ENCODE data around the gene ZNF492. TPM values are rescaled to one million over a fixed set of nuclear protein-coding genes. Genes with fewer than 3 reads are reported as not detected.
"Not testable (repeated sequence)": the region's sequence is repeated elsewhere in the genome, so short reads cannot be mapped to it uniquely, and the experiment has no call there.

ZNF492 gene
- total RNA-seq (not detected in 2 replicates), polyA plus RNA-seq (not detected in 2 replicates), polyA minus RNA-seq (0.04 TPM in 1 of 2 replicates, not detected in the other), Bru-seq, nascent RNA (percentile 28 among the genes with signal in this experiment), BruChase-seq, experiment 1, labeled RNA remaining after a 6-hour chase (percentile 12 among the genes with signal in this experiment), BruChase-seq, experiment 2, labeled RNA remaining after a 2-hour chase (percentile 15 among the genes with signal in this experiment)
- not detected in 2 replicates for polyA plus RNA-seq (2011; cell fraction: cytosol; rRNA removed)
- not detected in 2 replicates for polyA plus RNA-seq (2011; cell fraction: nucleus; rRNA removed)
- not detected in 2 replicates for polyA plus RNA-seq (2012)
- polyA minus RNA-seq (2011; cell fraction: cytosol; rRNA and poly(A)+ RNA removed), result not detected
- not detected in 2 replicates for polyA minus RNA-seq (2011; cell fraction: nucleus; rRNA and poly(A)+ RNA removed)
- long read RNA-seq, result 0 reads

GRCh38 chr19:22633706-22634449, at the start of gene ZNF492:
Gene ZNF492 (plus strand): TSS chr19:22634324. CDS start chr19:22653400, 19,076 bp downstream.
- intact Hi-C loops (cut with micrococcal nuclease); H3K27ac ChIP-seq (ENCODE audit: insufficient read depth, low read depth, low read length); H3K9me1 ChIP-seq (replicated peaks; ENCODE audit: control insufficient read depth, extremely low read depth, insufficient read depth, low read length); H3K4me1 ChIP-seq (ENCODE audit: control insufficient read depth, extremely low read depth, insufficient read depth, low read length); H3K9ac ChIP-seq (replicated peaks; ENCODE audit: extremely low read depth, insufficient read depth, low read length); H3K27me3 ChIP-seq (ENCODE audit: control insufficient read depth in 2 of 2, insufficient read depth in 2 of 2, low read length in 2 of 2); H3K79me2 ChIP-seq (ENCODE audit: control insufficient read depth, insufficient read depth, low read length); H4K20me1 ChIP-seq (replicated peaks; ENCODE audit: control insufficient read depth, extremely low read depth, insufficient read depth, low read length); POLR2A ChIA-PET; DNase-seq (ENCODE audit: low read depth, low spot score); FAIRE-seq; H3K4me3 ChIP-seq (replicated peaks in 1 of 3; ENCODE audit: insufficient read depth in 1 of 3, low read depth in 1 of 3, low read length in 3 of 3); BruUV-seq (replicated peaks); H3K4me2 ChIP-seq (ENCODE audit: insufficient read depth, low read length); H2AFZ ChIP-seq (ENCODE audit: low read depth, low read length); dilution Hi-C loops (cut with MboI; ENCODE audit: extremely low pct_ligation_motif_present, low sequenced_read_pairs); H3K9me3 ChIP-seq (replicated peaks; ENCODE audit: control insufficient read depth, insufficient read depth, low read length); H3K36me3 ChIP-seq (ENCODE audit: control insufficient read depth in 2 of 2, extremely low read depth in 1 of 2, insufficient read depth in 2 of 2, low read length in 2 of 2); CTCF ChIA-PET: not testable (repeated sequence)

- POLR2A ChIA-PET, result no interaction called here
- CTCF ChIA-PET, result no interaction called here
- Histone ChIP-seq H3K4me1 (ENCODE audit: control insufficient read depth, extremely low read depth, insufficient read depth, low read length) (no peaks in the 10 kb centered on the region), H3K27me3 (ENCODE audit: control insufficient read depth in 2 of 2, insufficient read depth in 2 of 2, low read length in 2 of 2) (no peaks in the 10 kb centered on the region), H3K9me3 (replicated peaks; ENCODE audit: control insufficient read depth, insufficient read depth, low read length) (peaks cover 1% of the 10 kb centered on the region), H3K9ac (replicated peaks; ENCODE audit: extremely low read depth, insufficient read depth, low read length) (no peak overlapping the region), H3K79me2 (ENCODE audit: control insufficient read depth, insufficient read depth, low read length) (no peaks in the 10 kb centered on the region), H3K4me3 (replicated peaks in 1 of 3; ENCODE audit: insufficient read depth in 1 of 3, low read depth in 1 of 3, low read length in 3 of 3) (no peak overlapping the region), H3K9me1 (replicated peaks; ENCODE audit: control insufficient read depth, extremely low read depth, insufficient read depth, low read length) (no peaks in the 10 kb centered on the region), H3K36me3 (ENCODE audit: control insufficient read depth in 2 of 2, extremely low read depth in 1 of 2, insufficient read depth in 2 of 2, low read length in 2 of 2) (no peaks in the 10 kb centered on the region), H3K4me2 (ENCODE audit: insufficient read depth, low read length) (no peak overlapping the region), H4K20me1 (replicated peaks; ENCODE audit: control insufficient read depth, extremely low read depth, insufficient read depth, low read length) (no peaks in the 10 kb centered on the region), H2AFZ (ENCODE audit: low read depth, low read length) (no peak overlapping the region), H3K27ac (ENCODE audit: insufficient read depth, low read depth, low read length) (no peak overlapping the region)
- no peak for DNase-seq (ENCODE audit: low read depth, low spot score)
- TF ChIP-seq FOS (IDR thresholded peaks at IDR 0.05; ENCODE audit: borderline replicate concordance, insufficient read depth, low read length) (no peak), GATA2 (IDR thresholded peaks at IDR 0.05; ENCODE audit: insufficient read depth, insufficient read length, low read depth, low read length) (no peak), POLR2AphosphoS5 (IDR thresholded peaks at IDR 0.05; ENCODE audit: insufficient read depth, low read depth, low read length) (no peak), JUN (IDR thresholded peaks at IDR 0.05; ENCODE audit: borderline replicate concordance, insufficient read depth, insufficient read length, low read depth) (no peak), CTCF (IDR thresholded peaks at IDR 0.05; ENCODE audit: extremely low read depth in 1 of 2, insufficient read depth in 1 of 2, low read depth in 1 of 2, low read length in 2 of 2) (no peak), MAX (IDR thresholded peaks at IDR 0.05; ENCODE audit: insufficient read depth, insufficient read length) (no peak), POLR2A (IDR thresholded peaks at IDR 0.05; ENCODE audit: low read depth, low read length) (no peak), EZH2 (IDR thresholded peaks at IDR 0.05; ENCODE audit: borderline replicate concordance, low read depth, low read length, severe bottlenecking) (no peak), MYC (IDR thresholded peaks at IDR 0.05; ENCODE audit: low read depth, low read length) (no peak)
- intact Hi-C loops (cut with micrococcal nuclease), result no loop called here
- FAIRE-seq, result no peak
- dilution Hi-C loops (cut with MboI; ENCODE audit: extremely low pct_ligation_motif_present, low sequenced_read_pairs), result no loop called here
- no TSS peak for BruUV-seq (replicated peaks)
These were observed 38.7 kb upstream of the ZNF492 start for GRCh38 chr19:22595422-22595821.
